Urinary bladder (tissue), 4 donors: Measurements from ENCODE around the gene ANKMY1. TPM values are rescaled to one million over a fixed set of nuclear protein-coding genes. Genes with fewer than 3 reads are reported as not detected.
"Not testable (repeated sequence)": the region's sequence is repeated elsewhere in the genome, so short reads cannot be mapped to it uniquely, and the experiment has no call there.

Source experiments
- DNase-seq: peaks from one replicate; pipeline ENCODE4 v3.0.0-alpha.2; 2015; ENCODE audit errors: extremely low spot score
- H3K27ac ChIP-seq: one replicate; pipeline ENCODE4 v1.5.1; 2013; ENCODE audit warnings: low read depth, mild to moderate bottlenecking, moderate library complexity
- H3K36me3 ChIP-seq: one replicate; pipeline ENCODE4 v1.6.1; 2013; ENCODE audit warnings: mild to moderate bottlenecking, moderate library complexity; ENCODE audit not compliant: insufficient read depth
- H3K4me1 ChIP-seq: one replicate; pipeline ENCODE4 v1.6.1; 2013; ENCODE audit warnings: mild to moderate bottlenecking, moderate library complexity; ENCODE audit not compliant: insufficient read depth
- H3K4me3 ChIP-seq: one replicate; pipeline ENCODE4 v1.5.1; 2013; ENCODE audit warnings: low read depth, low read length
- WGBS: extraction: QIAGEN DNeasy Blood & Tissue Kit; methylation state at CpG from one replicate; pipeline ENCODE4 v1.1.7; 2013; 5-methylcytosine and 5-hydroxymethylcytosine counted together
- polyA plus RNA-seq: library from polyadenylated mRNA; stranded (reverse); fragments of 200-250 nt; gene quantifications from one replicate; pipeline ENCODE4 v1.2.3, GENCODE V29; 2013
- total RNA-seq: library from RNA; depleted of rRNA; stranded (reverse); fragments of >200 nt; gene quantifications from one replicate; pipeline ENCODE4 v1.2.3, GENCODE V29; 2014
- donor health status: healthy with polysubstance abuse.
- donor health status: healthy.

Gene ANKMY1
- total and polyA plus RNA-seq, 2 donors, result 9.6 to 11.1 TPM

DNA sequence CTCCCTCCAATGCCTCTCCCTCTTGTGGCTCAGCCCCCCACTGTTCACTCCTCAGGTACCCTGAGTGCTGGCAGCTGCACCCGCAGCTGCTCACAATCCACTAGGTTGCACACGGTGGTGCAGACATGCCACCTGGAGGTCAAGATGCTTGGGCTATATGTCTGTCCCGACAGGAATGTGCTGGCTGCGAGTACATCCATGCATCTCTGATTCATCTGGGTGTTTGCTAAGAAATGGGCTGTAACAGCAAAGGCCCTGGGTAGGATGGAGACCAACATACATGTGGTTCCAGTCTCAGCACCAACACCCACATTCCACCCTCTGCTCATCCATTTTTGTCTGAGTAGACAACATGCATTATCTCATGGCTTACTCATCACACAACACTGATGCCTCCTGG lies 31.3 kb downstream of the ANKMY1 start:
- 87% methylated on average over 4 of the region's 4 CpGs for WGBS

DNA sequence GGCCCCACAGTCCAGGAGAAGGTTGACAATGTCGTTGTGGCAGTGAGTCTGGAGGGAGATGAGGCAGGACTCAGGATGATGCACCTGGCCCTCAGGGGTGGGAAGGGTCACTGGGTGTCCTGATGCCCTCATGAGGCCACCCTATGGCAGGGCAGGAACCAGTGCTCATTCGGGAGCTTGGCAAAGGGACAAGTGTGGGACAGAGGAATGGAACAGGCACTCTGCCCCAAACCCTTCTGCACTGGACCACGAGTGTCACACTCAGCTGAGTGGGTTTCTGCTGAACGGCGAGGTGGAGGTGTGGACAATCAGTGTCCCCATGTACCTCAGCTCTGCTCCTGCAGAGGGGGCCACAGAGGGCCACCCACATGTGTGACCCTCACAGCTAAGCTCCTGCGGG lies 32.0 kb downstream of the ANKMY1 start:
- 98% methylated on average over 6 of the region's 6 CpGs for WGBS
- Histone ChIP-seq H3K36me3 (no peaks in the 10 kb centered on the region), H3K4me1 (no peaks in the 10 kb centered on the region), H3K27ac (no peak overlapping the region), H3K4me3 (no peak overlapping the region)
- DNase-seq, result no peak

More for the DNA sequence above, 31.3 kb downstream of the ANKMY1 start:
- Histone ChIP-seq H3K4me3 (no peak overlapping the region), H3K36me3 (no peaks in the 10 kb centered on the region), H3K4me1 (no peaks in the 10 kb centered on the region), H3K27ac (no peak overlapping the region)
- DNase-seq, result no peak

DNA sequence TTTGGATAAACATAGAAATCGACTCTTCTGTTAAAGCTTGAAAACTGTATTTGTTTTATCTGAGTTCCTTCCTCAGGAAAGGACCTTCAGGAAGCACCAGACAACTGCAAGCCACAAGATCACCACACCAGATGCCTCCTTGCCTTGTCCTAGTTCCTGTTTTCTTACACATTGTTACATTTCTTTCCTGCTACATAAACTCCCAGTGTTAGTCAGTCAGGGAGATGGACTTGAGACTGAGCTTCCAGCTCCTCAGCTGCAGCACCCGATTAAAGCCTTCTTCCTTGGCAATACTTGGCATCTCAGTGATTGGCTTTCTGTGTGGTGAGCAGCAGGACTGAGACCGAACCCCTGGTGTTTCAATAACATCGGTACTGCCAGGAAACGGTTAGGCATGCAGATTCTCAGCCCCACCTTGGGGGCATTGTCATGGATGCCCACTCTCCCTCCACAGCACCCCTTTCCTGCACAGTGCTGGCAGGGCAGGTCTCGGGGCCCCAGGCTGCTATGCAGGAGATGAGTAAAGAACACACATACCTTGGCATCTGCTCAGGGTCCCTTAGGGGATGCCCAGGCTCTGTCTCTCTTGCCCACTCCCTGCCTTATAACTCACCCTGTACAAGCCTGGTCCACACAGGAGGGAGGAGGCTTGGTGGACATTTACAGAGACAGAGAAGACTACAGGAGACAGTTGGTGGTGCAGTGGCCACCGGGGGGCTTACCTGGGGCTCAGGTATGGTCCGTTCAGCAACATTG lies 32.6 kb downstream of the ANKMY1 start:
- Histone ChIP-seq H3K27ac (no peak overlapping the region), H3K4me1 (no peaks in the 10 kb centered on the region), H3K36me3 (no peaks in the 10 kb centered on the region), H3K4me3 (no peak overlapping the region)
- WGBS, result 84% methylated on average over 8 of the region's 8 CpGs
- no peak for DNase-seq

DNA sequence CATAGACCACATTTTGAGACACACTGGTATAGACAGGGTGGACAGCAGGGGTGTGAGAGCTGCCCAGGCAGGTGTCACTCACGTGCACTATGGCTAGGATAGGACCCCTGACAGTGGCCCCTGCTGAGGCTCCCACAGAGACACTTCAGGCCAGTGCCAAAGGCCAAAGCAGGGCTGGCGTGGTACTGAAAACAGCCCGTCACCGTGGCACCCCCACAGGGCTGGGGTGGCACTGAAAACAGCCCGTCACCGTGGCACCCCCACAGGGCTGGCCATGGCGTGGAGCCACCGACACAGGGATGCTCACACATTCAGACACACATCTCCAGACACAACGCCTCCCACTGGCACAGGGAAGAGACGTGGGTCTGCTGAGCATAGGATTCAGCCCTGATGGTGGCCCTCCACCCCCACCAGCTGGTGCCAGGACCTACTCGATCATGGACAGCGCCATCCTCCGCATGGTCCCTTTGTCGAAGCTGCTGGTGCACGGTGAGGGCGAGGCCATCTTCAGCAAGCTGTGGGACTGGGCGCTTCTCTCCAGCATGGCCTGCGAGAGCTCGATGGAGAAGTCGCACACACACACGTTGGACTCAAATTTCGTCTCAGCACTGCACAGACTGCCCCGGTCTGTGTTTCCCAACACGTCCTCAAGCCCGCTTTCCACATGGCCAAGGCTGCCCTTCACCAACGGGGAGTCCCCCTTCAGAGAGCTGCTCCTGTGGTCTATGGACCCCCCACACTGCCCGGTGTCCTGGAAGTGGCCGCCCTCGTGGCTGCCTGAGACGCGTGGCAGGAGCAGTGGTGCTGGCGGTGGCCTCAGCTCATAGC lies 34.1 kb downstream of the ANKMY1 start:
- H3K27ac ChIP-seq, result no peak overlapping the region
- no peak for DNase-seq
- H3K4me1 ChIP-seq, result no peaks in the 10 kb centered on the region
- 96% methylated on average over 32 of the region's 32 CpGs for WGBS
- H3K4me3 ChIP-seq, result no peak overlapping the region
- H3K36me3 ChIP-seq, result no peaks in the 10 kb centered on the region

DNA sequence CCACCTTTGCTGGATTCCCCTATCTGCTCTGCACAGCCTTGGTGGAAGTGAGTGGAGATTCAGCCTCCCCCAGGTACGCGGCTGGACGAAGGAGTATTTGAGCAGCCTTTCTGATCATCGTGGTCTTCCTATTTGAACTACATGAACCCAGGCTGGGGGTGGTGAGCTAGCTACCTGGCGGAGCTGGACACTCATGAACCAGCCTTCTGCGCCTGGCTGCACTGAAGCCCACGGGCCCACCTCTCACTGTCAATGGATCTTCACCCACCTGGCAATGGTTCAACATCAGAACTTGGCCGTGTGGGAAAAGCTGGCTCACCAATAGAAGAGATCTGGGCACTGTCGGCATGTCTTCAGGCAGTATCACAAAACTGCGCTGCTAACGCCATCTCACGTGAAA lies 35.4 kb downstream of the ANKMY1 start:
- no peak for DNase-seq
- Histone ChIP-seq H3K36me3 (no peaks in the 10 kb centered on the region), H3K4me3 (no peak overlapping the region), H3K27ac (no peak overlapping the region), H3K4me1 (no peaks in the 10 kb centered on the region)
- WGBS, result 95% methylated on average over 12 of the region's 12 CpGs

DNA sequence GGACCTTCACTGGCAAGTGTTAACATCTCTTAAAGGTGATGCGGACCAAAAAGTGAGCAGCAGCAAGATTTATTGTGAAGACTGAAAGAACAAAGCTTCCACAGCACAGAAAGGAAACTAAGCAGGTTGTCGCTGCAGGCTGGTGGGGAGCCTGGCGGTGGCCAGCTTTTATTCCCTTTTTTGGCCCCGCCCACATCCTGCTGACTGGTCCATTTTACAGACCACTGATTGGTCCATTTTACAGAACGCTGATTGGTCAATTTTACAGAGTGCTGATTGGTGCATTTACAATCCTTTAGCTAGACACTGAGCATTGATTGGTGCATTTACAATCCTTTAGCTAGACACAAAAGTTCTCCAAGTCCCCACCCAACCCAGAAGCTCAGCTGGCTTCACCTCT lies 35.9 kb downstream of the ANKMY1 start:
- not testable (repeated sequence) for H3K4me1 ChIP-seq, H3K27ac ChIP-seq, H3K4me3 ChIP-seq, DNase-seq, H3K36me3 ChIP-seq
- WGBS, result 94% methylated on average over 5 of the region's 5 CpGs

DNA sequence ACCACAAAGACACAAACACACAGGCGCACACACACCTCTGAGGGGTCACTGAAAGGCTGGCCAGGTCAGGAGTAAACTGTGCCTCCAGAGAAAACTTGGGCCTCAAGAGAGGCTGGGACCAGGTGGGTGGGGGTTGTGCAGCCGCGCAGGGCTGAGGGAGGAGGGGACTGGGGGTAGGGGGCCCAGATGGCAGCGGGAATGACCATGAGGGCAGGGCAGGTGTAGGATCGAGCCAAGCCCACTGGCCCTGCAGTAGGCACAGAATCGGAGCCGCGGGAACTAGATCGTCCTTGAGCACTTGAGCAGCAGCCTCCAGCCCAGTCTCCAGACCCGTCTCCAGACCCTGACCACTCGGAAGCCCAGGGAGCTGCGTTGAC lies 36.8 kb downstream of the ANKMY1 start:
- WGBS, result 86% methylated on average over 12 of the region's 12 CpGs
- DNase-seq, result no peak
- no peaks in the 10 kb centered on the region for H3K4me1 ChIP-seq
- no peak overlapping the region for H3K4me3 ChIP-seq
- H3K27ac ChIP-seq, result no peak overlapping the region
- H3K36me3 ChIP-seq, result no peaks in the 10 kb centered on the region

DNA sequence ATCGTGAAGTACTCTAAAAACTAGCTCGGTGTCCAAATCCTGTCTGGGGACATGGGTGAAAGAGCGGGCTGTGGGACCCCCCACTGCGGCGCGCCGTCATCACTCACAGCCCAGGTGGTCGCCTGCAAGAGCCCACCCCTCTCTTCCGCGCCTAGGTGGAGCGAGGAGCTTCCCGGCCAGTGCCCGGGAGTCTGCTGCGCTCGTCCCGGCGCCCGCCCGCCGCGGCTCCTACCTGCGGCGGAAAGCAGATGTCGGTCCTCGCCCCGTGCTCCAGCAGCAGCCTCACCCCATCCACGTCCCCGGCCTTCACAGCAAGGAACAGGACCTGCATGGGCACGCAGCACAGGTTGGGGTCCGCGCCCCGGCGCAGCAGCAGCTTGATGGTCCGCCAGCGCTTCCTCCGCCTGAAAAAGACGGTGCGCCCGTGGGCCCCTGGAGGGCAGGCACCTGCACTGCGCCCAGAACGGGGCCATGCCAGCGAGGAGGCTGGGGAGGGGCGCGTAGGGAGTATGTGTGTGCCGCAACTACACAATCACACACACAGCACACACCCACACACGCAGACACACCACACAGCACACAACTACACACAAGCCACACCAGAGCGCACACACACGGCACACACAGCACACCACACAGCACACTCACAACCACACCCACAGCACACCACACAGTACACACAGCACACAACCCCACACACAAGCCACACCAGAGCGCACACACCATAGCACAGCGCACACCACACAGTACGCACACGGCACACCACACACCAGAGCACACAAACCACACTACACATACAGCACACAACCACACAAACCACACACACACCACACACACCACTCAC lies 37.4 kb downstream of the ANKMY1 start:
- H3K4me3 ChIP-seq, result no peak overlapping the region
- H3K27ac ChIP-seq, result no peak overlapping the region
- 20% methylated on average over 52 of the region's 52 CpGs for WGBS
- no peak for DNase-seq
- no peaks in the 10 kb centered on the region for H3K36me3 ChIP-seq
- H3K4me1 ChIP-seq, result no peaks in the 10 kb centered on the region

DNA sequence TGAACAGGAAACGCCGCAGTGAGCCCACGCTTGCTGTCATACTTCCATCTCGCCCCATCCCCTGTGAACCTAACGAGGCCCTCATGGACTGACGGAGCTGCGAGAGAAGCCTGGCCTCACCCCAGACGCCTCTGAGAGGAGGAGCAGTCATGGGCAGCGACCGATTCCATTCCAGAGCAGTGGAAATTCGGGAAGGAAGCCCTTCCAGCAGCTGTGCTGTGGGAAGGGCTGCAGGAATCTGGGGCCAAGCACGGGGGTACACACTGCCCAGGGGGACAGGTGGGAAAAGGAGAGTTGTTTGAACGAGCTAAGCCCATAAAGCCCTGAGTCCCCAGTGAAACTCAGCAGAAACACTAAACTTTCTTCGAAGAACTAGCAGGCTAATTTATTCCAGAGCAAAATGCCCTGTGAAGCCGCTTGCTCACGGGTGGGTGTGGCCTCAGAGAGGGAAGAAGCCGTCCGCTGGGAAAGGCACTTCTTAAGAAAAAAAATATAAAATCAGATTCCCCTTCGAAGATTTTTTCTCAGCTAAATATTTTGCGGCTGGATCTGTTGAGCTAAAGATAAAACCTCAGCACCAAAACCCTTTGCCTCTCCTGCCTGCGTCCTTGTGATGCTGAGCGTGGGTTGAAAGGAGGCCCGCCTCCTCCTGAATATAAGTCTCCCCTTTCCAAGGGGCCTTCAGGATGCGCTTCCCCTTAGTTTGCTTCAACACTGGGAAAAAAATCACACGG lies 38.2 kb downstream of the ANKMY1 start:
- no peak overlapping the region for H3K27ac ChIP-seq
- 18% methylated on average over 25 of the region's 25 CpGs for WGBS
- no peaks in the 10 kb centered on the region for H3K4me1 ChIP-seq
- H3K36me3 ChIP-seq, result no peaks in the 10 kb centered on the region
- no peak for DNase-seq
- no peak overlapping the region for H3K4me3 ChIP-seq

DNA sequence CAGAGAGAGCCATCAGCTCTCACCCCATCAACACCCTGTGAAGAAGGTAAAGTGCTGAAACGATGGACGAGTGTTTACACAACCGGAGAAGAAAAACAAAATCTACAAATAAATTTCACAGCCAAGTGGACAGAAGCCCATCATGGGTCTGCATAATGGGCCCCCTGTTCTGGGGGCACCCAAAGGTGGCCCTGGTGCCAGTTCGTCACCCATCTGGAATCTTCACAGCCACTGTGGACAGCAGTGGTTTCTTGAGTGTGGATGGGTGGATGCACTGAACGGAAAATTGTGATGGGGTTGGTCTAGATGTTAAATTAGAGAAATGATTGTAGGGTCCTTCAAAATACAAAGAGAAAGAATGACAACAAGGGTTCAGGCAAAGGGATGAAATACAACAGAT lies 38.8 kb downstream of the ANKMY1 start:
- Histone ChIP-seq H3K4me3 (no peak overlapping the region), H3K4me1 (no peaks in the 10 kb centered on the region), H3K27ac (no peak overlapping the region), H3K36me3 (no peaks in the 10 kb centered on the region)
- WGBS, result 82% methylated on average over 5 of the region's 5 CpGs
- DNase-seq, result no peak

DNA sequence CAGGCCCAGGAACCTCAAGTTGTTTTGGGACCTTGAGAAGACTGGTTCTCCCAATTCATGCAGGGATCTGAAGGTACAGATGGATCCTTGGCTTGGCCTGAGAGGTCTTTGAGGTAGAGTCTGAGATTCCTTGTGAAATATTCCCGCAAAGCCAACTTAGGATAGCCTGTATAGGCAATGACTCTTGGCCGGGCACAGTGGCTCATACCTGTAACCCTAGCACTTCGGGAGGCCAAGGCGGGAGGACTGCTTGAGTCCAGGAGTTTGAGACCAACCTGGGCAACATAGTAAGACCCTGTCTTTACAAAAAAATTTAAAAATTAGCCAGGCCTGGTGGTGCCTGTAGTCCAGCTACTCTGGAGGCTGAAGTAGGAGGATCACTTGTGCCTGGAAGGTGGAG lies 40.4 kb downstream of the ANKMY1 start:
- over 99% methylated on average over 4 of the region's 4 CpGs for WGBS
- no peaks in the 10 kb centered on the region for H3K36me3 ChIP-seq
- H3K4me1 ChIP-seq, result no peaks in the 10 kb centered on the region
- no peak overlapping the region for H3K4me3 ChIP-seq
- no peak for DNase-seq
- H3K27ac ChIP-seq, result no peak overlapping the region

DNA sequence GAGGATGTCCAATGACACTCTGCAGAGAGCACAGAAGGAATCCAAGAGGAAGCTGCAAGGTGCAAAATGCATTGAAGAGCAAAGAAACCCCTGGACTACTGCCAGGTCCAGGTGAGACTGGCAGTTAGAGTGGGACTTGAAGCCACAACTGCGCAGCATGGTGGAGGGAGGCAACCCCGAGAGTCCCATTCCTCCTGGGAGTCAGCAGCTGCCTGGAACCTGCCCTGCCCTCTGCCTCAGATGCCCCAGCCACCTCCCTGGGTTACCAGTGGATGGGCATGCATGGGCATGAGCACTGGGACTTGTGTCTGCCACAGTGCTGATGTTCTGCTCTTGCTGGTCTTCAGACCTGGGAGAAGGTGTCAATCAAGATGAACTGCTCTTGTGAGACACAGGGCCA lies 43.2 kb downstream of the ANKMY1 start:
- Histone ChIP-seq H3K4me3 (no peak overlapping the region), H3K27ac (no peak overlapping the region), H3K36me3 (no peaks in the 10 kb centered on the region), H3K4me1 (no peaks in the 10 kb centered on the region)
- no peak for DNase-seq
- WGBS, result 91% methylated on average over 2 of the region's 2 CpGs
